GM21529 (cell line): Measurements from ENCODE around the gene LDB1.

Source experiments
- ATAC-seq: cut with Tn5 transposase; IDR thresholded peaks from one replicate; pipeline ENCODE4 v1.9.1; 2021; ENCODE audit not compliant: unreplicated experiment

Gene LDB1

DNA sequence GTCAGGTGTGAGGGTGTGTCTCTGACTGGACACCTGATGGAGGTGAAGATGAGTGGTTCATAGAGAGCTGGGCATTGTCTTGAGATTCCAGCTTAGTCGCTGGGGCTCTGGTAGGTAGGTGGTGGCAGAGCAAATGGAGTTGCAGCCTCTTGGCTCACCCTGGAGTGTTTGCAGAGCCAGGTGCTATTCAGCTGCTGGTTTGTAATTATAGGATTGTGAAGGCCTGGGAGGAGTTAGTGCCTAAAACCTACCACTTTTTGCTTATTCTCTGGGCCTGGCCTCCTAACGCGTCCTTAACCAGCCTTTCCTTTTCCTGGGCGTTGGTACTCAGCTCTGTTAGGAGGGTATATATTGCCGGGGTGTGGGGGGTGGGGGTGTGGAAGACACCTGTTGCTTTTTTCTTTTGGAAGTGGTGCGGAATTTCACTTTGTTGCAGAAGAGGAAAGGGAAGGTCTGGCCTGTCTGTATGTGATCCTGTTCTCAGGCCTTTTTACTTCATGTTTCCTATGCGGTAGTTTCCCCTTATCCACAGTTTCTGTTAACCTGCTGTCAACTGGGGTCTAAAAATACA is 15.9 kb upstream of the LDB1 start:
- ATAC-seq, result no peak

DNA sequence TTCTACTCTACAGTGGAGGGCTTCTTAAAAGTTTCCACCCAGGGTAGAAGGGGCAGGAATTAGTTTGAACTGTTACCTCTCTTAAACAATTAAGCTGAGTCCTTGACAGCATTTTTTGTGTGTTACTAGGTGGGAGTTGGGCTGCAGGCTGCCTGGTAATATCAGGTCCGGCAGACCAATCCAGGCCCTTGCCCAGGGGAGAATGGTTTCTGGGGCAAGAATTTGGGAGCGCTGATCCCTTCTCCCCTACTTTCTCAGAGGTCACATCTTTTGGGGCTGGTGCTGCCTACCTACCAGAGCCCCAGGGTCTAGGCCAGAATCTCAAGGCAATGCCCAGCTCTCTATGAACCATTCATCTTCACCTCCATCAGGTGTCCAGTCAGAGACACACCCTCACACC is 14.2 kb upstream of the LDB1 start:
- ATAC-seq, result no peak

DNA sequence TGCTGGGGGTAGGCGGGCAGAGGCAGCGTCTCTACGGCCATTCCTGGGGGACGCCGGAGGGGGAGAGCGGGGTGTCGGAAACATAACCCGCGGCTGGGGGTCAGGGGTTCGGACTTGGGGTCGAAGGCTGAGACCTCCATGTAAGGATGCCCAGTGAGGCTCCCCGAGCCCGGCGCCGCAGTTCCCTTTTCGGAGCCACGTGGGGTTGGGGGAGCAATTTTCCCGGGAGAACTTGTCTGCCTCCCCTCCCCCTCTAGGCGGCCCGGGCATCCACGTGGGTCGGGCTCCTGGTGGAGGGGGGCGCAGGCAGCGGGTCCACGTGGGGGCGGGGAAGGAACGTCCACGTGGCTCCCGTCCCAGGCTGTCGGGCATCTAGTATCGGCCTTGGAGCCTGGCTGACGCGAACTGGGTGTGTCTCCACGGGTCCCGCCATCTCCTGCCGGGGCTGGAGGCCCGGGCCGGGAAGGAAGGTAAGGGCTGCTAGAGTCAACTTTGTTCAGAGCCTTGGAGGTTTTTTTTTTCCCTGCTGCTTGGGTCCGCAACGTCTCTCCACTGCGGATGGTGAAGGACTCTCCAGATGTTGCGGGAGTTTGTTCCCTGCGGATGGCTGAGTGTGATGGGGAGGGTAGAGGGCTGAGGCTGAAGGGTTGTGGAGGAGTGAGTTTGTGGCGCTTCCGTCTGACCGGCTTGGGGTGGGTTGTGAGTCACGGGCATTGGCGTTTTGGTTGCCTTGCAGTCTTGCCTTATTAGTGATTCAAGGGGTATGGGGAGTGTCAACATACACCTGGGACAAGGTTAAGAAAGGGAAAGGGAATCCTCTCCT is 13.4 kb upstream of the LDB1 start:
- no peak for ATAC-seq

DNA sequence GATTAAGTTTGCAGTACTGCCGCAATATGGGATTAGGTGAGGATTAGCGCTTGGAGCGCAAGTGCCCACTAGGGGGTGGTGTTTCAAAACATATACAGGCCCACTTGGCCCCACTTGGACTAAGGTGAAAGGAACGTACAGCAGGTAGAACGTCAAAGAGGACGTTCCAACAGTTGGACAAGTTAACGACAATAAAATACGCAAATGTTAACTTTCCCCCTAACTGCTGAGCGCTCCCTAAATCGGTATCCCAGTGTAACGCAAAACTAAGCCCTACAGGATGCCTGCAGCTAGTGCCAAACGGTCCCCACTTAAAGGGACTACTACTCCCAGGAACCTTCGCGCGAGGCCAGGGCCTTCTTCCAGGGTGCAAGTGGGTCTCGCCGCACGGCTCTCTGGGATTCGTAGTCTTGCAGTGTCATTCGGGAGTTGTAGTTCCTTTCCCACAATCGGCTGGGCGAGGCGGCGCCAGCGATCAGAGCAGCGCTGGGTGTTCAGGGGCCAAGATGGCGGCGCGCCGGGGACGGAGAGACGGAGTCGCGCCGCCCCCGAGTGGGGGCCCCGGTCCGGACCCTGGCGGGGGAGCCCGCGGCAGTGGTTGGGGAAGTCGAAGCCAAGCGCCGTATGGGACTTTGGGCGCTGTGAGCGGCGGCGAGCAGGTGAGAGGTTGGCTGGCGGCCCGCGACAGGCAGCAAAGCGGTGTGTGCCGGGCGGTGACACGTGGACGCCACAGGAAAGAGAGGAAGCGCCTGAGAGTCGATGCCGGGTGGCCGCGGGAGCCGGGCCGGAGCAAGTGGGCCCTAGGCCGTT is 12.6 kb upstream of the LDB1 start, which contains the start of gene PPRC1:
Gene PPRC1, plus strand, starts transcription at position 478 of the 810 bp plus-strand sequence. Its CDS starts 29 bp downstream, at position 507.
- ATAC-seq, result peak; percentile 94

DNA sequence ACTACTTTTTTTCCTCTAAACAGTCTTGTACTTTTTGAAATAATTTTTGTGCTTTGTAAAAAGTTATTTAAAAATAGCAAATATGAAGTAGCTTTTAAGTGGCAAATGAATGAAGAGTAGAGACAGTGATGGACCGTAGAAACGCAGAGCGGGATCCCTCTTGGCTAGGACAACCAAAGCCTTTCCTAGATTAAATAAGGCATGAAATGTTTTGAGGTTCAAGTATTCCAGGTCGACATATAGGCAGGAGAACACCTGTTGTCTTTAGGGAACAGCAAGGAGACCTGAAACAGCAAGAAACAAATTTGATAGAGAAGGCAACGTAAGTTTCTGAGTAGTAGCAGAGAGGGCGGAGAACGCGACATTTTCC is 12.0 kb upstream of the LDB1 start:
- ATAC-seq, result no peak

DNA sequence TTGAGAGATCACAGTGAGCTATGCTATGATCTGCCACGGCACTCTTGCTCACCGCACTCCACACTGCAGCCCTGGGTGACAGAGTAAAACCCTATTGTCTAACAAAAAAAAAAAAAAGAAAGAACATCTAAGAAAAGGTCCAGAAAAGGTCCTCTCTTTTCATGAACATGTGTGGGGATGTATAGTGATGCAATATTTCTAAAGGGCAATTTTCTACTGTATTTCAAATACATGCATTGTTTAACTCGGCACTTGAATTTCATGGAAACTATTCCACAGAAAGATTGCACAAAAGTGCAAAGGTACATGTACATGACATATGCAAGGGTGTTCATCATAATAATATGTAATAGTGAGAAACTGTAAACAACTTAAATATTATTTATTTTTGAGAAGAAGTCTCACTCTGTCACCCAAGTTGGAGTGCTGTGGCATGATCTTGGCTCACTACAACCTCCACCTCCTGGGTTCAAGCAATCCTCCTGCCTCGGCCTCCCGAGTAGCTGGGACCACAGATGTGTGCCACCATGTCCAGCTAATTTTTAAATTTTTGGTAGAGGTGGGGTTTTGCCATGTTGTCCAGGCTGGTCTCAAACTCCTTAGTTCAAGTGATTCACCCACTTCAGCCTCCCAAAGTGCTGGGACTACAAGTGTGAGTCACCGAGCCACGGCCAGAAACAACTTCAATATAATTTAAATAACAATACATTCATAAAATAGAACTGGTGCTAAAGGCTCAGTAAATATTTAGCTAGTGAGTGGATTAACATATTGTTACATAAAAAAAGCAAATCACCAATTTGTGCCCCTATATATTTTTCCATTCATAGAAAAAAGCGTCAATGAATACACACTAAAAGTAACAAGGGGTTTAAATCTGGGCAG is 11.4 kb upstream of the LDB1 start:
- ATAC-seq, result no peak

DNA sequence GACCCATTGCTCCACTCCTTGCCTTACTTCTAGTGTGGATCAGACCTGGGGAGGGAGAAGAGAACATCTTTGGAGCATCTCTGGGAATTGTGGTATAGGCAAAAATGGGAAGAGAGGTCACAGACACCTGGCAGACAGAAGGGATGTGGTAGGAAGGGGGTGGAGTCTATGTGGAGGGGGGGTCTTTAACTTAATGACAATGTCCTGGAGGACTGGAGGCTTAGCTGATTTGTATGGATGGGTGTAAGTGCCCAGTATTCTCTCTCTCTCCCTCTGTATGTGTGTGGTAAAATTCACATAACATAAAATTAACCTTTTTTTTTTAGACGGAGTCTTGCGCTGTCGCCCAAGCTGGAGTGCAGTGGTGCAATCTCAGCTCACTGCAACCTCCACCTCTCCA is 3.1 kb upstream of the LDB1 start:
- ATAC-seq, result no peak

DNA sequence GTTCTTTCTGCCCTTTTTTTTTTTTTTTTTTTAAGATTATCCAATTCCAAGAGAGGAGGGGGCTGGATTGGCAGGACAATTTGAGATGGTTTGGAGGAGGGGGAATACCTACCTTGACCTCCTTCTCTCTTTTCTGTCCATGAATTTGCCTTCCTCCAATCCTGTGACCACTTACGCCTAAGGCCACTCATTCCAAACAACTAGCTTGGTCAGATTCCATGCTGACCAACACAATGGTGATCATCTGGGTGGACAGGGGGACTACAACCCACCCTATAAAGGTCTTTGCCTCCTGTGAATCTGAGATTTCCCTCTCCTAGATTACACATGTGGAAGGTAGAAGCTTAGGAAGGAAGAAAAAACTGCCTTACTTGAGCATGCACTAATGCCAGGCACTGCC is 2.3 kb upstream of the LDB1 start:
- no peak for ATAC-seq

DNA sequence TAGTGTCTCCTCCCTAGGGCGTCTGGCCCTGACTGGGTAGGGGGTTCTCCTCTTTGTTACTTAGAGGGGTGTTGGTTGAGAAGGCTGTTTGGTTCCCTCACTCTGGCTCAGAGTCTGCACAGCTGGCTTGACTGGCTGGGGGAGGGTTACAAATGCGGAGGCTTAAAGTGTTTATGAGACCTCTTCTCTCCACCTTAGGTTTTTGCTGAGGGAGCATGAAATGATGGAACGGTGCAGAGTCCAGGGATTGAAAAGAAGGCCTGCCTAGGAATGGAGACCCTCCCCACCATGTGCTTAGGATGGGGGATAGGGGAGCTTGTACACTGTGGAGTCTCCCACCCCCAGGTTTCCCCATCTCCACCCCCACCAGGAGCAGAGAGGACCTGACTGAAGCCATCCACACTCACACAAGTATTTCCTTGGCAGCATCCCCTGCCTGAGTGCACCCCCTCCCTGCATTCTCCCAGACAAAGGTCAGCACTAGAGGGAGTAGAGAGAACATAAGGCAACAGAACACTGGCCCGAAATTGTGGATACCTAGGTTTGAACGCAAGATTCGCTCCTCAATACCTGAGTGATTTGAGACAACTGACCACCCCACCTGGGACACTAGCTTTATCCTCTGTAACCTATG is 1.7 kb upstream of the LDB1 start:
- no peak for ATAC-seq

DNA sequence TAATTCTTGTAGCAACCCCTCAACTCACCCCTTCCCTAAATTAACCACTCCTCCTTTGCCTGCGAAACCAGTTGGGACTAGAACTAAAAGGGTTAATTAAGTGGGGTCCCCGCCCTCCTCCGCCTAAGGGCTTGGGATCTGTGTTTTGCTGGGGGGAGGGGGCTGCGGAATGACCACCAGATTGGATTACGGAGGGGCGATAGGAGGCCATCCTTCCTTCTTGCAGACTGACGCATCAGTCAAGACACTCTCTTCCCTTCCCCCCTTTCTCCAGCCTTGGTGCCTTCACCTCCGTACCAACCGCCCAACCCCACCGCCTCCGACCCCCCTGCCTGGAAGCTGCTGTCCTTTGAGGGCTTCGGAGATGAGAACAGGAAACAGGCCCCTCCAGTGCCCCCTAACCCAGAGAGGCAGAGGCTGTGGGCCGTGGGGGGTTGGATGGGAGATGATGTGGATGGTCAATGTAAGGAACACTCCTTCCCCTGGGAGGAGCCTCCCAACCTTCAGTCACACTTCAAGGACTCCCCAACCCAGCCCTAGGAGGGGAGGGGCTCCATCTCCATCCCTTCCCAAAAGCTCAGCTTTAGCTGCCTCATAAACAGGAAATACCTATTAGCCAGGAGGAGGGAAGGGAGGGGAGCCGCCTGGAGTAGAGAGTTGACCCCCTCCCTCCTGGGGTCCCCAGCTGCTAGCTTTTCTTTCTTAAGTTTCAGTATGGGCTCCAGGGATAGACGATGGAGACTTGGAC is 997 bp upstream of the LDB1 start:
- ATAC-seq, result no peak

DNA sequence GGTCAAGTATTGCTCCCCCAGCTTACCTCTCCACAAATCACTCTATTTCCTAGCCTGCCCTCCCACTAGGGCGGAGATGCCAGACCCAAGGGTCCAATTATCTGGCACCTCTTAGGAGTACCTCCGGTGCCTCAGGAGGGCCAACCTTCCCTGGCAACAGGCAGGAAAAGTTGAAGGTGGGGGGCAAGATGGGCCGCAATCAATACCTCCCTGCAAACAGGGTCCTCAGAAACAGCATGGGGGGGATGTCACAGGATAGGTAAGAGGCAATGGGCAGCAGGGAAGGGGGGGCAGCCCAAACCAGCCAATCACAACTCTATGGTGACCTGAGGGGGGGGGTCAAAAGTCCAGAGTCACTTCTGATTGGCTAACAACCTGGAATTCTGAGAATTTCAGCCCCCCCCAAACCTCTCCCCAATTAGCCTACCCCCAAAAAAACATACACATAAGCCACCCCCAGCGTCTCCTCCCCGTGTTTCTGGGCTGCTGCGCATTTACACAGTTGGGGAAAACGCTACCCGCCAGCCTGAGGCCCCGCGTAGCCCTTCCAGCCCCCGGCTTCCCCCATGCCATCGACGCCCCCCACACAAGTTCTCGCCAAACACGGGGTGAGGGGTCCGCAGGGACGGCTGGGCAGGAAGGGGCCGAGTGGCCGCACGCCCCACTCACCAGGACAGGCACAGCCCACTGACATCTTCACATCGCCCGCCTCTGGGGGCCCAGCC is 589 bp downstream of the LDB1 start:
- no peak for ATAC-seq

DNA sequence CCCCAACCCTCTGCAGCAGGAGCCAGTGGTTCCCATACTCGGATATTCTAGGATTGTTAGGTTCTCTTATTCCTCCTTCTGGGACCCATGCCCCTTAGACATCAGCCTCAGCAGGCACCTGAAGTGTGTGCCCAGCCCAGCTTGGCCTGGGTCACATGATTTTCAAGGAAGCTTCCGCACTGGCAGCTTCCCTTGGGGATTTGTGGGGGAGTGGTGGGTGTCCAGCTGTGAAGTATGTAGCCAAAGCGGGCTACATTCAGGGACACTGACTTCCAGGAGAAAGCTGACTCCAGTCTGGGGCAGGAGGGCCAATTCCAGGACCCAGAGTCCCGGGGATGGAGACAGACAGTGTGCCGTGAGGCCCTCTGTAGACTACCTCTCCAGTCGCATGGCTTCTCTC is 1.3 kb downstream of the LDB1 start:
- ATAC-seq, result no peak

DNA sequence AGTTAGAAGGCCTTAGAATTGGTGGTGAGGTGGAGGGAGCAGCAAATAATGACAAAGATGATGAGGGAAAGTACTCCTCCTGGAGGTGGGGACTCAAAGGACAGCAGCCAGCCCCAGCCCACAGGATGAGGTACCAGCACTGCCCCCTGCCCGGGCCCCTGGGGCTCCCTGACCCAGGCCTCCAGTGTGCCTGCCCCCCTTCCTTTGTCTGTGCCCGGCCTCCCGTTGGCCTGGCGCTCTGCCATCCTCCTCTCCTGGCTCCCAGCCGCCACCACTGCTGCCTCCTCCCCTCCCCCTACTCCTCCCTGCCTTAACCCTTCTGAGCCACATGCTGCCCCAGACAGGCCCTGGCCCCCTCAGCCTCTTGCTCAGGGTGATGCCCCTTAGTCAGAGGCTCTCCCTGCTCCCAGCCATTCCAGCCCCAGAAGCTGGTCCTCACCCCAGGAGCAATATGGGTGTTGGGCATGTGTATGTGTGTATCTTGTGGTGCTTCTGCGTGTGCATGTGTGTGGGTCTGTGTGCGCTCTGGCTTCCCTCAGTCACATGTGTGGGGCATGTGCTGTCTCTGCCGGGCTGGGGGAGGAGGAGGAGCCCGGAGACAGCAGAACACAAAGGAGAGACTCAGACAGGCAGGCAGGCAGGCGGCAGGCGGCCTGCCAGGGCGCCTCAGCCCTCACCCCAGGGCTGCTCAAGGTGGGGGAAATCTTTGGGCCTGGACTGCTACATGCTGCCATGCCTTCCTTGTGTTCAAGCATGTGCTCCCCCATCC is 2.6 kb downstream of the LDB1 start:
- ATAC-seq, result no peak

DNA sequence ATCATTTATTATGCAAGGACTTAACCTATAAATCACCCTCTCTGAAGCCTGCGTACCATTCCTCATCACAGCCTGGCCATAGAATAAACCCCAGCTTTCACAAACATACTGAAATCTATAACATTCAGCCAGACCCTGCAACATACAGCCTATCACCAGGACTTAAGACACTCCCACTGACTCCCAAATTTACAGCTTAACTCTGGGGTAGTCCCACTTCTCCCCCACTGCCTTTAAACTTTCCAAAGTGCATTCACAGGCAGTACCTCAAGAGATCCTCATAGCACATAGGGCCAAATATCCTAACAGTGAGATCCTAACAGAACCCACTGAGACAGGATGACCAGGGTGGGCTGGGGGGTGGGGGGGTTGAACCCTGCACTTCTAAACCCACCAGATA is 3.5 kb downstream of the LDB1 start:
- ATAC-seq, result no peak

DNA sequence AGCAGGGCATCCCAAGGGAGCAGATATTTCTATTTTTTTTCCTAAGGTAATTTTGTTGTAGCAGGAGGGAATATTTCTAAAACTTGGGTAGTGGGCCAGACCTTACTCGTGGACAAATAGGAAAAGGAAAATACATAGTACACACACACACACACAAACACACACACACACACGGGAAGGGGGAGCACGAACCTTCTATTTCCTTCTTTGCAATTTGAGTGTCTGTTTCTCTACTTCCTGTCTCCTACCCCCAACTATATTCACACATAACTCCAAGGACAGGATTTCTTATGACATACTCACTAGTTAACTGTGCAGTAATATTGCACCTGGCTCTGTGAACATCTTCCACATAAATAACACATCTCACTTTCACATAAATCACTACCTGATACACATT is 4.4 kb downstream of the LDB1 start:
- ATAC-seq, result no peak

DNA sequence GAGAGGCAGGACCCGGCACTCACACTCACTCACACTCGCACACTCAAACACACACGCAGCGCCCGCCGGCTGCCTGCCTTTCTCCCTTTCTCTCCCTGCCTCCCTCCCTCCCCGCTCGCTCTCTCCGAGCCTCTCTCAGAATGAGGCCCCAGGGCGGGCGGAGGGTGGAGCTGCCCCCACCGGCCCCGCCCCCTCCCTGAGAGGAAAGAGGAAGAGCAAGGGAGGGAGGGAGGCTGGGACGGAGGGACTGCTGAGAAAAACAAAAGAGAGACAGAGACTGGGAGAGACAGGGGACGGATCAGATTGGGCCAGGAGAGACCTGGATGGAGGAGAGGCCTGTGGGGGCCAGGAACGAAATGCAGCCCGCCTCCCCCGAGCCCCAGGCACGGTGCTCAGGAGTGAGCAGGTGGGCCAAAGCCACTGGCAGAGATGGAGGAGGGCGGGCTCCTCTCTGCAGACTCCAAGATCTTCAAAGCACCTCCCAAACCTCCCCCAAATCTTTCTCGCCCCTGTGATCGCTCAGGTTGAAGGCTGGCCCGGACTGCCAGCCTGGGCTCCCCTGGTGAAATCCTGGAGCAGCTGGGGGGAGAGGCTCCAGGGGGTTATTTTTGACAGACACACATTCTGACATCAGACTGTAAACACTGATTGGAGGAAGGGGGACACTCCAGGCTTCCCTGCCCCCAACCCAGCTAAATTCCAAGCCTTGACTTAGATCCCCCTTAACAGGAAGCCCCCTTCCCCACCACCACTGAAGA is 5.1 kb downstream of the LDB1 start:
- peak; percentile 67 for ATAC-seq

DNA sequence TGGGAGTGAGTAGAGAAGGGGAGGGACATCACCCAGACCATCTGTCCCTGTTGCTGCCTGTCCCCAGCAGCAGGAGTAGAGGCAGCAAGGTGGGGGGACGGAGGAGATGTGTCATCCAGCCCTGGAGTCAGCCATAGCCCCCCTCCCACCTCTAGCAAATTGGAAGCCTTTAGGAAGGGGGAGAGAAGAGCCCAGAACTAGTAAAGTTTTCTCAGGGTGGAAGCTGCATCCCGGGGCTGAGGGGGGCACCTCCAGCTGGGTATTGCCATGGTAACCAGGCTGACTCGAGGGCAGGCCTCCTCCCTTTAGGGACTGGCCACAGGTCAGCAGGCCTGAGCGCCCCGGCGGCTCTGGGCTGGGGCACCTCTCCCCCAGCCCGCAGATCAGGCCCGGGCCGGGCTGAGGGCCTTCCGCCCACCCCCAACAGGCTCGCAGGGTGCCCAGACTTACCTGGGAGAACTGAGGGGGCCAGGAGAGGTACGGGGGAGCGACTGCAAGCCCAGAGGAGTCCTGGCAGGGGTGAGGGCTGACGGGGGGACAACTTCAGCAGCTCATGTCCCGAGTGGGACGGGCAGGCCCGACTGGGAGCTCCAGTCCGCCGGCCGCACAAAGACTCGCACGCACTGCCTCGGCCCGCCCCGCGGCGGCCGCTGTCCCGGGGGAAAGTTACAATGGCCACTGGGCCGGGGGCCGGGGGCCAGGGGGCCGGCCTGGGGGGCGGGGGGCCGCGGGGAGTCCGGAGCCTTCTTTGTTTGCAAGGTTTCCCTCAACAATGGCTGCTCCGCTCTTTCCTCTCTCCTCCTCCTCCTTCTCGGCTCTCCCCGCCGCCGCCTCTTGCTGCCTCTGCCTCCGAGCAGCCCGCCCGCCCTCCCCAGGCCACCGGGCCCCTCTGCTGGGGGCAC is 6.0 kb downstream of the LDB1 start:
- peak; percentile 11 for ATAC-seq
